ENCODE results near the gene MVB12B.

The MVB12B gene

GRCh38 chr9:126411225-126411947 is 84.8 kb downstream of the MVB12B start:
- no peak for DNase-seq

GRCh38 chr9:126411948-126412284 is 85.3 kb downstream of the MVB12B start:
- DNase-seq, result no peak

- DNase-seq, result no peak
Measured at GRCh38 chr9:126412905-126413304, 86.3 kb downstream of the MVB12B start.

- DNase-seq, result no peak
Measured at GRCh38 chr9:126413391-126414068, 86.9 kb downstream of the MVB12B start.

GRCh38 chr9:126415741-126416370 is 89.2 kb downstream of the MVB12B start:
- no peak for DNase-seq

- no peak for DNase-seq
Measured at GRCh38 chr9:126417043-126417442, 90.4 kb downstream of the MVB12B start.

- no peak for DNase-seq
Measured at GRCh38 chr9:126417684-126418083, 91.1 kb downstream of the MVB12B start.

- no peak for DNase-seq
Measured at GRCh38 chr9:126418608-126419007, 92.0 kb downstream of the MVB12B start.

GRCh38 chr9:126419475-126419874 is 92.8 kb downstream of the MVB12B start:
- no peak for DNase-seq

- DNase-seq, result no peak
Measured at GRCh38 chr9:126420135-126420534, 93.5 kb downstream of the MVB12B start.

- no peak for DNase-seq
Measured at GRCh38 chr9:126420643-126421564, 94.3 kb downstream of the MVB12B start.

GRCh38 chr9:126421567-126422428 is 95.2 kb downstream of the MVB12B start:
- DNase-seq, result no peak

- DNase-seq, result no peak
Measured at GRCh38 chr9:126423142-126423915, 96.7 kb downstream of the MVB12B start.

- DNase-seq, result no peak
Measured at GRCh38 chr9:126423916-126424185, 97.2 kb downstream of the MVB12B start.

GRCh38 chr9:126424511-126424910 is 97.9 kb downstream of the MVB12B start:
- no peak for DNase-seq

GRCh38 chr9:126428534-126429175 is 102.0 kb downstream of the MVB12B start:
- no peak for DNase-seq

GRCh38 chr9:126429190-126429589 is 102.6 kb downstream of the MVB12B start:
- no peak for DNase-seq

- DNase-seq, result no peak
Measured at GRCh38 chr9:126430124-126430523, 103.5 kb downstream of the MVB12B start.

- DNase-seq, result no peak
Measured at GRCh38 chr9:126431077-126431742, 104.6 kb downstream of the MVB12B start.

GRCh38 chr9:126432659-126433058 is 106.0 kb downstream of the MVB12B start:
- no peak for DNase-seq
